NT2/D1 (cell line): Measurements from ENCODE around the gene CANX.
"Not testable (repeated sequence)": the region's sequence is repeated elsewhere in the genome, so short reads cannot be mapped to it uniquely, and the experiment has no call there.

Source experiments
- YY1 ChIP-seq: IDR thresholded peaks from 2 replicates; pipeline ENCODE4 v1.6.1; 2011; ENCODE audit not compliant: insufficient read length, insufficient read depth
- ZNF274 ChIP-seq: IDR thresholded peaks from 2 replicates; pipeline ENCODE4 v1.6.1; 2011; ENCODE audit warnings: mild to moderate bottlenecking, low read depth, low read length

- not testable (repeated sequence) for TF ChIP-seq ZNF274, YY1
Measured at GRCh38 chr5:179697543-179697942, 1.2 kb upstream of the CANX start.
